T-cell (primary cell): Measurements from ENCODE around the gene TTC39C. TPM values are rescaled to one million over a fixed set of nuclear protein-coding genes. Genes with fewer than 3 reads are reported as not detected.
A peak's percentile ranks its signal among the peaks of the same experiment; 100 is the strongest.
"Not testable (repeated sequence)": the region's sequence is repeated elsewhere in the genome, so short reads cannot be mapped to it uniquely, and the experiment has no call there.

Experiments
- ATAC-seq, 4 experiments: fragments of 200-7000 bp in 3 of 4; fragments of 150-1000 bp in 1 of 4; cut with Tn5 transposase; replicated peaks in 1 of 4; 1 replicate in 3 of 4; 2 replicates in 1 of 4; pipeline ENCODE4 v1.10.0; 2021; ENCODE audit warnings: moderate library complexity in 3 of 4, mild to moderate bottlenecking in 2 of 4, moderate number of reproducible peaks in 1 of 4
- CTCF ChIA-PET, 2 donors: fragments of 300-600 bp; sonication (Branson Sonifier 250); formaldehyde crosslinking; loops; one replicate each; lab custom pipeline; 2022; ENCODE audit warnings: antibody characterized with exemption in 2 of 2; lab: Charles Lee
- POLR2A ChIA-PET, 2 donors: fragments of 300-600 bp; sonication (Branson Sonifier 250); formaldehyde crosslinking; loops; one replicate each; lab custom pipeline; 2022; ENCODE audit warnings: antibody characterized with exemption in 2 of 2; lab: Charles Lee
- DNase-seq, 35 experiments: peaks; one replicate each; pipeline versions ENCODE4 v3.0.0 to v3.0.0-alpha.2; 2013 to 2023
- H3K27ac ChIP-seq: one replicate; pipeline ENCODE4 v1.5.1; 2013; ENCODE audit warnings: low read length
- H3K27me3 ChIP-seq, 2 experiments: replicated peaks in 1 of 2; 1 replicate in 1 of 2; 2 replicates in 1 of 2; pipeline versions ENCODE4 v1.6.1 to v1.7.0; 2013; ENCODE audit warnings: low read length in 1 of 2, mixed read lengths in 1 of 2; ENCODE audit not compliant: control insufficient read depth in 2 of 2, insufficient read depth in 2 of 2; ENCODE audit errors: extremely low read depth in 1 of 2
- H3K36me3 ChIP-seq, 2 donors: 1 replicate in 1 of 2; 2 replicates in 1 of 2; pipeline versions ENCODE4 v1.6.1 to v1.7.0; 2013; ENCODE audit warnings: low read length in 1 of 2; ENCODE audit not compliant: control insufficient read depth in 2 of 2, insufficient read depth in 1 of 2; ENCODE audit errors: extremely low read depth in 1 of 2
- H3K4me1 ChIP-seq, 2 experiments: 1 replicate in 1 of 2; 2 replicates in 1 of 2; pipeline versions ENCODE4 v1.6.1 to v1.7.0; 2013; ENCODE audit warnings: low read length in 2 of 2, mixed read lengths in 1 of 2; ENCODE audit not compliant: insufficient read depth in 2 of 2, control insufficient read depth in 1 of 2; ENCODE audit errors: extremely low read depth in 1 of 2
- H3K4me3 ChIP-seq, 2 donors: 1 replicate in 1 of 2; 2 replicates in 1 of 2; pipeline versions ENCODE4 v1.5.1 to v1.7.0; 2013; ENCODE audit warnings: mild to moderate bottlenecking in 2 of 2, low read length in 1 of 2, moderate library complexity in 1 of 2; ENCODE audit not compliant: control insufficient read depth in 1 of 2; ENCODE audit errors: extremely low read depth in 1 of 2
- H3K9me3 ChIP-seq: 2 replicates; pipeline ENCODE4 v1.7.0; 2013
- H3K27ac Mint-ChIP-seq, 2 donors: one replicate each; pipeline ENCODE4 v1.8.0; 2020 to 2021; ENCODE audit warnings: mild to moderate bottlenecking in 2 of 2, mixed read lengths in 2 of 2
- H3K27me3 Mint-ChIP-seq, 2 donors: one replicate each; pipeline ENCODE4 v1.8.0; 2021 to 2022; ENCODE audit warnings: mixed read lengths in 2 of 2
- H3K36me3 Mint-ChIP-seq: one replicate; pipeline ENCODE4 v1.8.0; 2021; ENCODE audit warnings: mixed read lengths
- H3K4me1 Mint-ChIP-seq, 3 donors: one replicate each; pipeline ENCODE4 v1.8.0; 2020 to 2022; ENCODE audit warnings: mixed read lengths in 3 of 3, mild to moderate bottlenecking in 1 of 3
- H3K4me3 Mint-ChIP-seq, 3 donors: one replicate each; pipeline ENCODE4 v1.8.0; 2020 to 2022; ENCODE audit warnings: mild to moderate bottlenecking in 3 of 3, mixed read lengths in 3 of 3, moderate library complexity in 3 of 3
- H3K9me3 Mint-ChIP-seq, 3 donors: one replicate each; pipeline ENCODE4 v1.8.0; 2020 to 2022; ENCODE audit warnings: mixed read lengths in 3 of 3
- WGBS: methylation state at CpG from one replicate; pipeline ENCODE4 v1.1.5; 2013; ENCODE audit warnings: missing lambda C conversion rate; ENCODE audit not compliant: insufficient coverage; 5-methylcytosine and 5-hydroxymethylcytosine counted together
- total RNA-seq, 35 experiments: library from RNA in 6 of 35; stranded (reverse) in 6 of 35; fragments of 120-200 nt in 1 of 35; gene quantifications; one replicate each; pipeline versions ENCODE4 v1.2.1 to v1.2.4 and lab custom pipeline; 2013 to 2026

The TTC39C gene
- total RNA-seq, 5 donors from 2014 or later (not counting 1 experiment from before 2014, with no cell fraction given) = 123 to 151 (median 136) TPM

DNA sequence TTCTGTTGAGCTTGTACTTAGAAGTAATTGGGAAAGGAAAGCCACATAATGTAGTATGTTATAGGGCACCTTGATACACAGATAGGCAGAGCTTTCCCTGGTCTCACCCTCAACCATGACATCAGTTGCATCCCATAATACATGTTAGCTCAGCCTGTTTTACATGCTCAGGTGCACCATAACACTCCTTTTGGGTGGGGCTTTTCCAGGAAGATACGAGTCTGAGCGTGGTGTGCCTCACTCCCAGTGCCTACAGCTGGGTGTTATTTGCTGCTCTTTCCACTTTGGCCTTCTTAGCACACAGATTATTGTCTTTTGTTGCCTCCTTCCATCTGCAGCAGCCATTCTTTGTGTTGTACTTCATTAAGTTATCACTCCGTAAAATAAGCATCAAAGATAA is 11.9 kb downstream of the TTC39C start:
- Histone ChIP-seq H3K27ac (no peak overlapping the region), H3K36me3 (peaks cover 0 to 43% of the 10 kb centered on the region in 2 donors), H3K27me3 (no peaks in the 10 kb centered on the region), H3K4me3 (no peak overlapping the region), H3K9me3 (no peaks in the 10 kb centered on the region), H3K4me1 (peaks cover 16 to 80% of the 10 kb centered on the region in 2 experiments)
- ATAC-seq (no peak), DNase-seq (no peak)
- peak overlapping the region in 1 of 3 donors; percentile 47 for H3K4me3 Mint-ChIP-seq
- no peaks in the 10 kb centered on the region for H3K27me3 Mint-ChIP-seq
- H3K9me3 Mint-ChIP-seq = no peaks in the 10 kb centered on the region
- WGBS = 89% methylated on average over 2 of the region's 3 CpGs
- peak overlapping the region; percentile 21 to 30 for H3K27ac Mint-ChIP-seq
- peaks cover 49% of the 10 kb centered on the region for H3K36me3 Mint-ChIP-seq
- ChIA-PET CTCF (no interaction called here), POLR2A (no interaction called here)
- peaks cover 91 to 95% (median 92%) of the 10 kb centered on the region in 3 donors for H3K4me1 Mint-ChIP-seq

DNA sequence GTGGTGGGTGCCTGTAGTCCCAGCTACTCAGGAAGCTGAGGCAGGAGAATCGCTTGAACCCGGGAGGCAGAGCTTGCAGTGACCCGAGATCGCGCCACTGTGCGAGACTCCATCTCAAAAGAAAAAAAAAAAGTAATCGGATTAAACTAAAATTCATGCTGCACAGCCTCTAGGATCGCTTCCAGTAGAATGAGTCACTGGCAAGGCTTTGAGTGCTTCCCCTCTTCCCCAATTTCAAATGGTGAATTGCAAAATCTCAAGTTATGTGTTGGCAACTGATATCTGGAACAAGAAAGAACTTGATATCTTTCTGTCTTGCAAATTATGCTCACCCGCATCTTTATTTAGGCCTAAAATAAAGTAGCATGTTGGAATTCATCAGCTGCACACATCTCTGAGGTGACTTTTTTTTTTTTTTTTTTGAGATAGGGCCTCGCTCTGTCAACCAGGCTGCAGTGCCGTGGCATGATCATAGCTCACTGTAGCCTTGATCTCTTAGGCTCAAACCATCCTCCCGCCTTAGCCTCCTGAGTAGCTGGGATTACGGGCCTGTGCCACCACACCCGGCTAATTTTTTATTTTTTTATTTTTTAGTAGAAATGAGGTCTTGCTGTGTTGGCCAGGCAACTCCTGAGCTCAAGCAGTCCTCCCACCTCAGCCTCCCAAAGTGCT is 12.7 kb downstream of the TTC39C start:
- Histone ChIP-seq H3K4me3 (no peak overlapping the region), H3K27me3 (no peaks in the 10 kb centered on the region), H3K36me3 (peaks cover 0 to 40% of the 10 kb centered on the region in 2 donors), H3K9me3 (no peaks in the 10 kb centered on the region), H3K4me1 (peaks cover 12 to 78% of the 10 kb centered on the region in 2 experiments), H3K27ac (no peak overlapping the region)
- peak overlapping the region in 2 of 3 donors; percentile 15 to 47 for H3K4me3 Mint-ChIP-seq
- peak overlapping the region in 1 of 2 donors; percentile 50 for H3K27ac Mint-ChIP-seq
- peaks cover 45% of the 10 kb centered on the region for H3K36me3 Mint-ChIP-seq
- no peaks in the 10 kb centered on the region for H3K9me3 Mint-ChIP-seq
- CTCF ChIA-PET = interaction anchor here in 1 of 2 donors (0.6 to 0.7 kb wide), 2 partner anchors 442 to 588 kb away, joined by 3 read pairs; no protein-coding TSS in a partner anchor
- POLR2A ChIA-PET = interaction anchor here (0.5 to 0.6 kb wide), 2 partner anchors 8 to 42 kb away, joined by 3 to 4 read pairs; no protein-coding TSS in a partner anchor
- 98% methylated on average over 6 of the region's 14 CpGs for WGBS
- ATAC-seq (no peak), DNase-seq (no peak)
- H3K4me1 Mint-ChIP-seq = peaks cover 91 to 95% (median 92%) of the 10 kb centered on the region in 3 donors
- H3K27me3 Mint-ChIP-seq = no peaks in the 10 kb centered on the region

DNA sequence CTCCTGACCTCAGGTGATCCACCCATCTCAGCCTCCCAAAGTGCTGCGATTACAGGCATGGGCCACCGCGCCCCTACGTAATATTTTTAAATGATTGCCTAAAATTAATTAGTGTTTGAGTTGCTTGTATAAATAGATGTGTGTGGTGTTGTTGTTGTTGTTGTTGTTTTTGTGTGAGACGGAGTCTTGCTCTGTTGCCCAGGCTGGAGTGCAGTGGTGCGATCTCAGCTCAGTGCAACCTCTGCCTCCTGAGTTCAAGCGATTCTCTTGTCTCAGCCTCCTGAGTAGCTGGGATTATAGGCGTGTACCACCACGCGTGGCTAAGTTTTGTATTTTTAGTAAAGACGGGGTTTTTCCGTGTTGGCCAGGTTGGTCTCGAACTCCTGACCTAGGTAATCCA is 14.4 kb downstream of the TTC39C start:
- not testable (repeated sequence) for H3K27me3 Mint-ChIP-seq, H3K4me3 ChIP-seq, H3K9me3 Mint-ChIP-seq, H3K27me3 ChIP-seq, H3K9me3 ChIP-seq, ATAC-seq, H3K27ac ChIP-seq, DNase-seq
- 96% methylated on average over 2 of the region's 13 CpGs for WGBS
- POLR2A ChIA-PET = interaction anchor here (0.6 to 0.9 kb wide), 2 partner anchors 38 to 111 kb away, joined by 3 read pairs; no protein-coding TSS in a partner anchor
- Mint-ChIP-seq H3K27ac (peak overlapping the region; percentile 16 to 18), H3K4me1 (peaks cover 90 to 94% (median 92%) of the 10 kb centered on the region in 3 donors), H3K36me3 (peaks cover 48% of the 10 kb centered on the region), H3K4me3 (peak overlapping the region in 1 of 3 donors; percentile 8)
- H3K4me1 ChIP-seq = peaks cover 14 to 71% of the 10 kb centered on the region in 2 experiments
- H3K36me3 ChIP-seq = peaks cover 0 to 27% of the 10 kb centered on the region in 2 donors
- CTCF ChIA-PET = interaction anchor here in 1 of 2 donors (1.0 kb wide), 2 partner anchors 15 to 26 kb away, joined by 3 read pairs; no protein-coding TSS in a partner anchor

DNA sequence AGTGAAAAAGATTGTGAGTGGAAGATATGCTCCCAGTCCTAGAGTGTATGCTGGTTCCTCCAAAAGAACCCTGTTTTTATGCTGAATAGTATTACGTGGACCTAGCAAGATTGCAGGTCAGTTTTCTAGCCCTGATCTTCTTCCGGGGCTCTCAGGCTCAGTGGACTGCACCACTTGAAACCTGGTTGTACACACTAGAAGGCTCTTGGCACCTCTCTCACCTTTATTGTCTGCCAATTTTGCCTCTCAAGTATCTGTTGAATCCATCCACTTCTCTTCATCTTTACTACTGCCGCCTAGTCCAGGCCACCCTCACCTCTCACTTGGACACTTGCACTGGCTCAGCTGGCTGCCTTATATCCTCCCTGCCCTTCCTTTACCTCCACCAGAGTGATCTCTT is 16.8 kb downstream of the TTC39C start:
- peaks cover 11 to 49% of the 10 kb centered on the region in 2 experiments for H3K4me1 ChIP-seq
- WGBS = 89% methylated on average over 2 of the region's 3 CpGs
- ChIA-PET POLR2A (interaction anchor here in 1 of 2 donors (0.6 kb wide), 1 partner anchor 74 kb away, joined by 3 read pairs; no protein-coding TSS in a partner anchor), CTCF (no interaction called here)
- H3K27ac ChIP-seq = no peak overlapping the region
- H3K27me3 ChIP-seq = no peaks in the 10 kb centered on the region
- no peak overlapping the region for H3K4me3 ChIP-seq
- H3K4me1 Mint-ChIP-seq = peaks cover 88 to 92% (median 91%) of the 10 kb centered on the region in 3 donors
- H3K9me3 ChIP-seq = no peaks in the 10 kb centered on the region
- DNase-seq (no peak), ATAC-seq (peak in 1 of 4 experiments; percentile 20)
- no peaks in the 10 kb centered on the region for H3K27me3 Mint-ChIP-seq
- peak overlapping the region in 1 of 3 donors; percentile 39 for H3K4me3 Mint-ChIP-seq
- H3K36me3 ChIP-seq = peaks cover 0 to 14% of the 10 kb centered on the region in 2 donors
- H3K36me3 Mint-ChIP-seq = peaks cover 45% of the 10 kb centered on the region
- no peaks in the 10 kb centered on the region for H3K9me3 Mint-ChIP-seq
- H3K27ac Mint-ChIP-seq = peak overlapping the region; percentile 25 to 59

DNA sequence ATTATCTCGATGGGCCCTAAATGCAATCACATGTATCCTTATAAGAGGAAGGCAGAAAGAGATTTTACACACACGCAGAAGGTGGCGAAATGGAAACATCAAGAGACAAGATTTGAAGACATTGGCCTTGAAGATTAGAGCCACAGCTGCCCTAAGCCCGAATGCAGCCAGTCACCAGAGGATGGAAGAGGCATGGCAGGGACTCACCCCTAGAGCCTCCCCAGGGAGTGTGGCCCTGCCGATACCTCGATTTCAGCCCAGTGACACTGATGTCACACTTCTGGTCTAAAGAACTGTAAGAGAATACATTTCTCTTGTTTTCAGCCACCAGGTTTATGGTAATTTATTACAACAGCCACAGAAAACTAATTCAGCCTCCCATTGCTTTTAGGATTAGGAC is 17.4 kb downstream of the TTC39C start:
- H3K9me3 Mint-ChIP-seq = no peaks in the 10 kb centered on the region
- no peak overlapping the region for H3K27ac ChIP-seq
- no peaks in the 10 kb centered on the region for H3K27me3 Mint-ChIP-seq
- H3K36me3 ChIP-seq = peaks cover 0 to 8% of the 10 kb centered on the region in 2 donors
- CTCF ChIA-PET = no interaction called here
- H3K4me1 Mint-ChIP-seq = peaks cover 88 to 92% (median 91%) of the 10 kb centered on the region in 3 donors
- H3K9me3 ChIP-seq = no peaks in the 10 kb centered on the region
- DNase-seq (no peak), ATAC-seq (no peak)
- no peak overlapping the region for H3K4me3 ChIP-seq
- H3K36me3 Mint-ChIP-seq = peaks cover 41% of the 10 kb centered on the region
- WGBS = 93% methylated on average over 3 of the region's 6 CpGs
- POLR2A ChIA-PET = no interaction called here
- peaks cover 8 to 48% of the 10 kb centered on the region in 2 experiments for H3K4me1 ChIP-seq
- H3K4me3 Mint-ChIP-seq = peak overlapping the region in 1 of 3 donors; percentile 39
- peak overlapping the region; percentile 25 to 30 for H3K27ac Mint-ChIP-seq
- H3K27me3 ChIP-seq = no peaks in the 10 kb centered on the region

DNA sequence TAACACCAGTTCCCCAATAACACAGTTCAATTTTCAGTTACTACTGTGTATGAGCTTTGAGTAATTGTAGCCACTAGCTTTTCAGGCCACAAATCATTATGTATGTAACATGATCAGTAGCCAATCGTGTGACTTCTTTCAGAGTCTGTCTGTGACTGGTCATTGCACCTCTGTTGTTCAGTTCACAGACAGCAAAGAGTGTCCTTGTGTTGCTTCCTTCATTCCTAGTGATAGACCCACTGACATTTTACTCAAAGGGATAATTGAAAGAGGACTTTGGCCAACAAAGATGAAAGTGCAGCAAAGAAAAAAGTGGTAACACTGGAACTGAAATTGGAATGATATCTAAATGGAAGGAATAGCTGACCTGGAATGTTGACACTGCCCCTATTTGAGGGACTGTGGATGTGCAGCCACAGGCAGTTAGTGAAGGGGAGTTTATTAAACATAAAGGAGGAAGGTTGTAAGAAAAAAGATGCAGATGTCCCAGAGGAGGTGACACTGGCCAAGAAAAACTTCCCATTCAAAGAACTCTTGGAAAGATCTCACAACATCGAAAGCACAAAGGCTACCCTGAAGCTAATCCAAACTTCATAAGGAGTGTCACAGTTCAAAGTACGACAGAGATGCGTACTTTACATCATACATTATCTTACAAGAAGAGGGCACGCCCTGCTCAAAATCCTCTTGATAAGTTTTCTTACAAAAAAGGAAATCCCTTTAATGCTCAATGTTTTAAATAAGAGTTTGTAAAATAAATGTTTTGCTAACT is 19.3 kb downstream of the TTC39C start:
- Histone ChIP-seq H3K36me3 (peaks cover 0 to 10% of the 10 kb centered on the region in 2 donors), H3K4me3 (no peak overlapping the region), H3K4me1 (peaks cover 8 to 46% of the 10 kb centered on the region in 2 experiments), H3K9me3 (no peaks in the 10 kb centered on the region), H3K27ac (no peak overlapping the region), H3K27me3 (no peaks in the 10 kb centered on the region)
- no CpG with 5 or more reads among the region's 5 CpGs for WGBS
- no peaks in the 10 kb centered on the region for H3K9me3 Mint-ChIP-seq
- H3K4me3 Mint-ChIP-seq = peak overlapping the region in 1 of 3 donors; percentile 60
- H3K36me3 Mint-ChIP-seq = peaks cover 42% of the 10 kb centered on the region
- peaks cover 90 to 95% (median 91%) of the 10 kb centered on the region in 3 donors for H3K4me1 Mint-ChIP-seq
- no peaks in the 10 kb centered on the region for H3K27me3 Mint-ChIP-seq
- H3K27ac Mint-ChIP-seq = peak overlapping the region; percentile 25 to 59
- DNase-seq (no peak), ATAC-seq (no peak)
- ChIA-PET POLR2A (no interaction called here), CTCF (no interaction called here)
